COLO829 (cell line): Measurements from ENCODE around the gene SKOR2.

Experiments used
- DNase-seq: peaks from one replicate; pipeline ENCODE4 v3.0.0; 2012; ENCODE audit warnings: low spot score

The SKOR2 gene

GRCh38 chr18:47260120-47260923 is 8.9 kb upstream of the SKOR2 start:
- no peak for DNase-seq

- DNase-seq: no peak
Observed at GRCh38 chr18:47254341-47254939, 3.0 kb upstream of the SKOR2 start.

- DNase-seq: no peak
Observed at GRCh38 chr18:47253101-47253654, 1.7 kb upstream of the SKOR2 start.

- no peak for DNase-seq
Observed at GRCh38 chr18:47250391-47251046, 941 bp downstream of the SKOR2 start.

GRCh38 chr18:47249314-47249981 is 2.0 kb downstream of the SKOR2 start:
- DNase-seq: no peak

- DNase-seq: no peak
Observed at GRCh38 chr18:47248604-47249313, 2.7 kb downstream of the SKOR2 start.

GRCh38 chr18:47248115-47248603 is 3.3 kb downstream of the SKOR2 start:
- DNase-seq: no peak

- DNase-seq: no peak
Observed at GRCh38 chr18:47247416-47248114, 3.9 kb downstream of the SKOR2 start.

- no peak for DNase-seq
Observed at GRCh38 chr18:47247036-47247415, 4.4 kb downstream of the SKOR2 start.

- DNase-seq: no peak
Observed at GRCh38 chr18:47246027-47246971, 5.2 kb downstream of the SKOR2 start.

GRCh38 chr18:47244086-47244485 is 7.4 kb downstream of the SKOR2 start:
- DNase-seq: no peak

GRCh38 chr18:47235096-47235495 is 16.4 kb downstream of the SKOR2 start:
- no peak for DNase-seq

GRCh38 chr18:47226660-47227059 is 24.8 kb downstream of the SKOR2 start:
- DNase-seq: no peak

- DNase-seq: peak; percentile 47
Observed at GRCh38 chr18:47215554-47216138, 35.8 kb downstream of the SKOR2 start.

GRCh38 chr18:47209171-47209570 is 42.3 kb downstream of the SKOR2 start:
- DNase-seq: no peak

- no peak for DNase-seq
Observed at GRCh38 chr18:47206945-47207637, 44.4 kb downstream of the SKOR2 start.

- DNase-seq: peak; percentile 31
Observed at GRCh38 chr18:47204908-47205522, 46.4 kb downstream of the SKOR2 start.
